Stimulated activated CD8-positive, alpha-beta memory T cell treated with anti-CD3 and anti-CD28 coated beads, Interleukin-4, amount 100 ng/mL, for 48 hours (primary cell): ENCODE measurements around the gene POFUT2.

Experiments used
- DNase-seq: peaks from one replicate; pipeline ENCODE4 v3.0.0-alpha.2; 2020

The POFUT2 gene

GRCh38 chr21:45217010-45217409 is 70.7 kb downstream of the POFUT2 start:
- no peak for DNase-seq

- no peak for DNase-seq
Observed at GRCh38 chr21:45215213-45215612, 72.5 kb downstream of the POFUT2 start.
